Activated effector memory CD4-positive, alpha-beta T cell treated with anti-CD3 and anti-CD28 coated beads, Interleukin-2, amount 50 U/mL, for 16 hours (primary cell): ENCODE measurements around the gene PCOLCE2.

Experiments
- DNase-seq: peaks from one replicate; pipeline ENCODE4 v3.0.0-alpha.2; 2020

Gene PCOLCE2

DNA sequence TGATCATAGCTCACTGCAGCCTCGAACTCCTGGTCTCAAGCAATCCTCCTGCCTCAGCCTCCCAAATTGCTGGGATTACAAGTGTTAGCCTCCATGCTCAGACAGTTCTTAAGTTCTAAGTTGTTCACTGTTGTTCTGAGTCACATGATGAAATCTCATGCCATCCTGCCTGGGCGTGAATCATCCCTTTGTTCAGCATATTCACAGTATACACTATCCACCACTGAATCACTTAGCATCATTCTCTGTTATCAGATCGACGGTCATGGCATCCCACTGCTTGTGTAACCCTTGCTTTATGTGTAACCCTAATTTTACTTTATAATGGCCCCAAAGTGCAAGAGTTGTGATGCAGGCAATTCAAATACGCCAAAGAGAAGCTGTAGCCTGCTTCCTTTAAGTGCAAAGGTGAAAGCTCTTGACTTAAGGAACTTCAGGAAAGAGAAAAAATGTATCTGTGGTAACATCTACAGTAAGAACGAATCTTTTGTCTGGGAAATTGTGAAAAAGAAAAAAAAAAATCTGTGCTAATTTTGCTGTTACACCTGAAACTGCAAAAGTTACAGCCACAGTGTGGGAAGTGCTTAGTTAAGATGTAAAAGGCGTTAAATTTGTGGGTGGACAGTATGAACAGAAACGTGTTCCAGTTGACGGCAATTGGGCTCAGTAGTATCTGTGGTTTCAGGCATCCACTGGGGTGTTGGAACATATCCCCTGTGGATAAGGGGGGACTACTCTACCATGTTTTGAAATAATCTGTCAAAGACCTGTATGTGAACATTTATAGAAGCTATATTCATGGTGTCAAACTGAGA is 80.6 kb downstream of the PCOLCE2 start:
- no peak for DNase-seq

DNA sequence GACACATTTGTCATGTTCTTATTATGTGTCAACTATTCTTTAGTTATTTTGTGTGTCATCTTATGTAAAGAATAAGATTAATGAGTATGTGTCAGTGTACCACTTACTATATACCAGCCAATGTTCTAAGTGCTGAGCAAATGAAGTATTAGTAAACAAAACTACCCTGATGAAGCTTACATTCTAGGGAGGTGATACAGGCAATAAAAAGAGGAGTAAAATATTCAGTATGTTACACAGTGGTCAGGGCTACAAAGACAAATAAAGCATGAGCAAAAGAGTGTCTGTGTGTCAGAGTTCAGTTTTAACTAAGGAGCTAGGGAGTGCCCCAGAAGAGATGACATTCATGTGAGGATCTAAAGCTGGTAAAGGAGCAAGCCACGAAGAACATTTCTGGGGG is 86.0 kb downstream of the PCOLCE2 start:
- no peak for DNase-seq

DNA sequence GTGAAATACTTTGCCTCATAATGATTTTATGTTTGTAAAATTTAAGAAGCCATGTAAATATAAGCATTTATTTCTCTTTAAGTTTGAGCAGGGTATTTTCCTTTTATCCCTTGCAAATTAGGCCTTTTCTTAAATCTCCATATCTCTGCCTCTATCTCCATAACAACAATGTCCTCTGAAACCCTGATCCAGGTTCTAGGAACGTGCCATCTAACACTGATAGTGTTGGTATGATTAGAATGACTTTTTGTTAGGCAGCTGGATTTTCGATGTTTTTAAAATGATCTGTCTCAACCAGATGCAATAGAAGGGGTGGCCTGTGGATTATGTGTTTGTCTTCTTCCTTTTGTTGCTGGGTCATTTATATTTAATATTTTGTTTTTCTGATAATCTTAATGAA is 87.1 kb downstream of the PCOLCE2 start:
- no peak for DNase-seq

DNA sequence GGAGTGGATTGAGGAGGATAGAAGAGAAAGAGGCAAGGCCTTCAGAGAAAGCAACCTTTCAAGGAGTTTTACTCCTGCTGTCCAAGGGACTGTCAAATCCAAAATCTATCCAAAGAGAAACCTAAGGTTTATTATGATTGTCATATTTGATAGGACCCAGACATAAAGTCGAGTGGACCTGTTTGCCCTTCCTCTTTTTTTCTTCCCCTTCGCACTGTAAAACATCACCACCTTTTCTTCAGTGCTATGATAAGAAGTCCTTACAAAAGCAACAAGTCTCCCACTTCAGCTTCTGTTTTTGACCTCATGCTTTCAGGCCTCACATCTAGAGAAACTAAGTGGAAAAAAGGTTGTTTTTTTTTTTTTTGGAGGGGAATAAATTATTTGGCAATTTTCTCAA is 92.1 kb downstream of the PCOLCE2 start:
- no peak for DNase-seq

DNA sequence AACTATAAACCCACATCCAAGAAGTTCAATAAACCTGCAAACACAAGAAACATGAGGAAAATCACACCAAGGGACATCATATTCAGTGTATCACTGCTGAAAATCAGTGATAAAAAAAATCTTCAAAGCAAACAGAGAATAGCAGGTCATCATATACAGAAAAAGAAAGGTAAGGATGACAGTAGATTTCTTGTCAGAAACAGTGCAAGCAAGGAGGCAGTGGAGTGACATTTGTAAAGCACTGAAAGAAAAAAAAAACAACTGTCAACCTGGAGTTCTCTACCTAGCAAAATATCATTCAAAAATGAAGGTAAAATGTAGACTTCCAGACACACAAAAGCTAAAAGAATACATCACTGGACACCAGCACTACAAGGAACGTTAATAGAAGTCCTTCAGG is 93.6 kb downstream of the PCOLCE2 start:
- no peak for DNase-seq

DNA sequence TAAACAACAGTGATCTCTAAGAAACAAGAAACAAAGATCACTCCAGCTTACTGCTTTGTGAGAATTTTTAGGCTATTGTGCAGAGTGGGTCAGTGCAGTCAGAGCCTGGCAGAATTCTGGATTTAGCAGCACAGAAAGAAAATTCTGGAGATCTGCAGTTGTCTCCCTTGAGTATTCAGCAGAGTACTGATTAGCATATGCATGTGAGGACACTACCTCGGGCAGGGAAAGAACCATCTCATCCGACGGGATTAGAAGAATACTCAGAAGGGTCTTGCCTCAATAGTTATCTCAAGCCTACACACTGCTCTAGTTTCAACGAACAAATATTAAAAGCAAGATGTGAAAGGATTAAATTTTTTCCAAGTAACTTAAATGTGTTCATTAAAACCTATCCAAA is 94.4 kb downstream of the PCOLCE2 start:
- DNase-seq = no peak

DNA sequence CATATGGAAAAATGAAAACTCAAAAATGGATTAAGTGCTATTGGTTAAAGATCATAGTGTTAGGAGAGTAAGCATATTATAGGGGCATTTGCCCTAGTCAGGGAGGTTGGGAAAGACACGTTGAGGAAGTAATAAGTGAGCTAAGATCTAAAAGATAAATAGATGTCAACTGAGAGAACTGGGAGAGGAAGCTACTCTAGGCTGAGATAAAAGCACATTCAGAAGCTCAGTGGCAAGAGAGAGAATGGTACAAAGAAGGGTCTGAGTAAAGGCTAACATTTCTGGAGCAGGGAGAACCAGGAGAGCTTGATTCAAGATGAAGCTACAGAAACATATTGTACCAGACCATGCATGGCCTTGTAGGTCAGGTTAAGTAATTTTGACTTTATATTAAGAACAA is 101.2 kb downstream of the PCOLCE2 start:
- no peak for DNase-seq

DNA sequence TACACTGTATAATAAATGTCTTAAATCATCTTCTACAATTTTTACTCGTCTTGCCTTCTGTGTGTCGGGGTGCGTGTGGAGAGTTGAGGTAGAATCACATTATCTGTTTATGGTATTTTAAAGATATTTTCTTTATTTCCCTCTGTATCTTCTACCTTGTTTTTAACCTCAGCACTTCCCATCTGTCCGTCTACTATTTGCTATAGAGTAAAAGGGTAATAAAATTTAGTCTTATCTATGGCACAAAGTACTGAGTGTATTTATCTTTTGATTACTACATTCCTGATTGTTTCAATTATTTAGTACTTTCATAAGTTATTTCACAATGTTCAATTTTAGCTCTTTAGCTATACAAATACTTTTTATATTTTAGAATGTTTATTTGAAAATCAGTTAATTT is 102.9 kb downstream of the PCOLCE2 start:
- DNase-seq = no peak

DNA sequence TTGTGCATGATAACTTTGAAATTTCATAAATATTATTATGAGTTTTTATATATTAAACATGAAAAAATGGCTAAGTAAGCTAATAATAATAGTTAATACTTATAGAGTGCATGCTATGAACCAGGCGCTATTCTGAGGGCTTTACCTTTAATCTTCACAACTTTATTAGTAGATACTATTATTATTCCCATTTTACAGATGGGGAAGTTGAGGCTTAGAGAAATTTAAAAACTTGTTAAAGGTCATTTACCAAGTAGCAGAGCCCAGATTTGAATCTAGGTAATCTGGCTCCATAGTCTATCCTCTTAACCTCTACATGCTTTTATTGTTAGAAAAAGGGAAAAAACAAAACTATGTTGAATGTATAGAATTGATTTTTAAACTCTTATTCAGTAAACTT is 104.7 kb downstream of the PCOLCE2 start:
- no peak for DNase-seq

DNA sequence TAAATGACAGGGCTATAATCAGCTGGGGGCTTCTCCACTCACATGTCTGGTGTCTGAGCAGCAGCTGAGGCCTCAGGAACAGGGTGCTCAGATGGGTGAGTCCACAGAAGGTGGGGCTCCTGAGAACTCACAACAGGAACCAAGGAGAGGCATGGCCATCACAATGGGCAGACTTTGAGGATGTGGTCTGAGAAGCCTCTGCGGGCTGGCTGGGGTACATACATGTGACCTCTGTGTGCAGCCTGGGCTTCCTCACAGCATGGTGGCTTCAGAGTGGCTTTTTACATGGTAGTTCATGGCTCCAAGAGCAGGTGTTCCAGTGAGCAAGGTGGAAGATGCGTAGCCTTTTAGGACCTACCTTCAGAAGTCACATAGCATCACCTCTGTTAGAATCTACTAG is 106.3 kb downstream of the PCOLCE2 start:
- no peak for DNase-seq

DNA sequence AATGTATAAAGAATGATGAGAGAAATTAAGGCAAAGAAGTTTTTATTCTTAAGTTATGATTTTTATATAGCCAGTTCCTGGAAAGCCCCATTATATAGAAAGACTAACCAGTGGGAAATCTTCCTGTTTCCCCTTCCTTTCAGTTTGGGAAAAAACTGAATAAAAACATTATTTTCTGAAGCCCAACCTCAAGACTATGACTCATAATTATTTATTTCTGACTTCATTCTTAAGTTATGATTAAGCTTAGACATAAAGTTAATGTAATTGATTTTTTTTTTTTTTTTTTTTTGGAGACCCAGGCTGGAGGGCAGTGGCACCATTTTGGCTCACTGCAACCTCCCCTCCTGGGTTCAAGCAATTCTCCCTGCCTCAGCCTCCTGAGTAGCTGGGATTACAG is 109.3 kb downstream of the PCOLCE2 start:
- no peak for DNase-seq

DNA sequence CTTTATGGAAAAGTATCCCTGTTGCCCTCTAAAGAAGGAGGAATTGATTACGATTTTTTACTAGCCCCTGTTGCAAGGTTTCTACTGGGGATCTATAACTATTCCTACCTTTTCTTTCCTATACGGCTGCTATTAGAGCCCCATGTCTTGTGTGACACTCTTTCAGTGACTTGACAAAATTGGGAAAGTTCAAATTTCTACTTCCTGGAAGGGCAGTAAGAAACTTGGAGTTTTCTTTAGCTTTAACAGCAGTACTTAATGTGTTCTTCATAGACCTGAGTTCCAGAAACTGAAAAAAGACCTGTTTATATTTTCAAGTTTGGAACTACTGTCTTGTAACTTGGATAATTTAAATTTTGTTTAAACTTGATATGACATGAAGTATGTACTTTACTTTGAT is 110.3 kb downstream of the PCOLCE2 start:
- DNase-seq = no peak

DNA sequence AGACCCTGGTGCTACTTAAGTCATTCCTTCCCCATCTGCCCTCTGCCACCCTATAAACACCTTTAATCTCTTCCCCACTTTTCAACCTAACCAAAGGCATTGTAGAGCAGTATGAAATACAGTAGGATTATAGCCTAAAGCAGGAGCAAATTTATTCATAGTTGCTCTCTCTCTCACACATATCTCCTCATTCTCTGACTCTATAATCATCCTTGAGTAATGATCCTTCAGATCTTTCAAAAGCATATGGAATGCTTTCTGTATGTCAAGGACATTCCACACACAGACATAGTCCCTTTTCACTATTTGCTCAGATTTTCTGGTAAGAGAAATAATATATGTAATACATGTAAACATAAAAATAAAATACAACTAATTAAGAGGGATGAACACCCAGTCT is 111.0 kb downstream of the PCOLCE2 start:
- no peak for DNase-seq

DNA sequence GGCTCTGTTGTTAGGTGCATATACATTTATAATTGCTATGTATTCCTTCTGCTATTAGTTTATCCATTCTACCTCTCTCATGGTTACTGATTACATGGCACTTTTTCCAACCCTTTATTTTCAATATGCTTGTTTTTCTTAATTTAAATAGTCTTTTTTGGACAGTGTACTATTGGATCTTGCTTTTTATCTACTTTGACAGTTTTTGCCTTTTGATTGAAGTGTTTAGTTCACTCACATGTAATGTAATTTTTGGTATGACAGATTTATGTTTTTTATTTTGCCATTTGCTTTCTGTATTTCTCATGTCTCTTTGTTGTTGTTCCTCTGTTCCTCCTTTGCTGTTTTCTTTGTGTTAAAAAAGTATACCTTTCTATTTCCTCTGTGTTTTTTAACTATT is 120.5 kb downstream of the PCOLCE2 start:
- no peak for DNase-seq
